ENCODE results near the gene GPR132. TPM values are rescaled to one million over a fixed set of nuclear protein-coding genes. Genes with fewer than 3 reads are reported as not detected.

GPR132 gene
- total and polyA plus RNA-seq, 2 of the 13 experiments (the other 11 are each of a cell fraction or from before 2014, with no cell fraction given) = not detected

DNA sequence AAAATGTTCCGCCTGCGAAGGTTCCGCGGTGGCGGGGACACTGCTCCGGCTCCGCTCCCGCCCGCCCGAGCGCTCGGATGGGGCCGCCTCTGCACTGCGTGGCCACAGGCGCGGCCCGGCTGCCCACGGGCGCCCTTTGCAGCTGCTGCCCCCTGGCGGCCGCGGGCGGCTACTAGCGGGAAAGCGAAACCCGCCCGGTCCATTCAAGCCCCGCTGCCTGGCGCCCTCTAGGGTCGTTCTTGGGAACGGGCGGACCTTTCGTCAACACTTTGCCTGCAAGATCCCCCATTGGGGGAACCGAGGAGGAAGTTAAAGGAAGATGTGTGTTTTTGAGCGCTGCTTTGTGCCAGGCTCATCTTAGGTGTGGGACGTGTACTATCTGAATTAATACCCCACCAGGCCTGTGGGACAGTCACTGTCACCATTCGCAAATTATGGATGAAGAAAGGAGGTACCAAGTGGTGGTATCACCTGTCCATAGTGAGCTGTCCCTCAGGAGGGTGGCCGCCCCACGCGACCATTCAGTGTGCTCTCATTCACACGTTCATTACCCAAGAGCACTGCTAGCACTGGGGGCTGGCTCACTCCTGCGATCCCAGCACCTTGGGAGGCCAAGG, 19.4 kb downstream of the GPR132 start (continued):
- TF ChIP-seq, protein P1, sequence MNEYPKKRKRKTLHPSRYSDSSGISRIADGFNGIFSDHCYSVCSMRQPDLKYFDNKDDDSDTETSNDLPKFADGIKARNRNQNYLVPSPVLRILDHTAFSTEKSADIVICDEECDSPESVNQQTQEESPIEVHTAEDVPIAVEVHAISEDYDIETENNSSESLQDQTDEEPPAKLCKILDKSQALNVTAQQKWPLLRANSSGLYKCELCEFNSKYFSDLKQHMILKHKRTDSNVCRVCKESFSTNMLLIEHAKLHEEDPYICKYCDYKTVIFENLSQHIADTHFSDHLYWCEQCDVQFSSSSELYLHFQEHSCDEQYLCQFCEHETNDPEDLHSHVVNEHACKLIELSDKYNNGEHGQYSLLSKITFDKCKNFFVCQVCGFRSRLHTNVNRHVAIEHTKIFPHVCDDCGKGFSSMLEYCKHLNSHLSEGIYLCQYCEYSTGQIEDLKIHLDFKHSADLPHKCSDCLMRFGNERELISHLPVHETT (CRISPR knock-in tag; conservative IDR thresholded peaks at IDR 0.05) = 0 out of 2 replicates have a peak, but pooled peaks have one; percentile 38
- peak; percentile 62 for TF ChIP-seq THRA (CRISPR knock-in tag; IDR thresholded peaks at IDR 0.05; ENCODE audit: borderline replicate concordance)
- no peak for TF ChIP-seq ZNF740 (CRISPR knock-in tag; IDR thresholded peaks at IDR 0.05)
- TF ChIP-seq ZZZ3 (CRISPR knock-in tag; IDR thresholded peaks at IDR 0.05; ENCODE audit: borderline replicate concordance) = no peak
- TF ChIP-seq KAT7 (CRISPR knock-in tag; IDR thresholded peaks at IDR 0.05; ENCODE audit: borderline replicate concordance) = no peak
- TF ChIP-seq ZNF230 (CRISPR knock-in tag; IDR thresholded peaks at IDR 0.05) = 0 out of 2 replicates have a peak, but pooled peaks have one; percentile 32
- peak; percentile 81; the same call in 1 of the 2 replicates for TF ChIP-seq RNF2 (conservative IDR thresholded peaks at IDR 0.05; ENCODE audit: low read depth)
- peak; percentile 42; the same call in 1 of the 2 replicates for TF ChIP-seq GATAD1 (CRISPR knock-in tag; IDR thresholded peaks at IDR 0.05)
- no peak for TF ChIP-seq HOXA9 (CRISPR knock-in tag; IDR thresholded peaks at IDR 0.05; ENCODE audit: borderline replicate concordance)
- TF ChIP-seq ZNF260 (CRISPR knock-in tag; IDR thresholded peaks at IDR 0.05; ENCODE audit: borderline replicate concordance, low read depth) = no peak
- TF ChIP-seq, protein P2, sequence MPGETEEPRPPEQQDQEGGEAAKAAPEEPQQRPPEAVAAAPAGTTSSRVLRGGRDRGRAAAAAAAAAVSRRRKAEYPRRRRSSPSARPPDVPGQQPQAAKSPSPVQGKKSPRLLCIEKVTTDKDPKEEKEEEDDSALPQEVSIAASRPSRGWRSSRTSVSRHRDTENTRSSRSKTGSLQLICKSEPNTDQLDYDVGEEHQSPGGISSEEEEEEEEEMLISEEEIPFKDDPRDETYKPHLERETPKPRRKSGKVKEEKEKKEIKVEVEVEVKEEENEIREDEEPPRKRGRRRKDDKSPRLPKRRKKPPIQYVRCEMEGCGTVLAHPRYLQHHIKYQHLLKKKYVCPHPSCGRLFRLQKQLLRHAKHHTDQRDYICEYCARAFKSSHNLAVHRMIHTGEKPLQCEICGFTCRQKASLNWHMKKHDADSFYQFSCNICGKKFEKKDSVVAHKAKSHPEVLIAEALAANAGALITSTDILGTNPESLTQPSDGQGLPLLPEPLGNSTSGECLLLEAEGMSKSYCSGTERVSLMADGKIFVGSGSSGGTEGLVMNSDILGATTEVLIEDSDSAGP (CRISPR knock-in tag; IDR thresholded peaks at IDR 0.05; ENCODE audit: borderline replicate concordance) = peak; percentile 76; the same call in 1 of the 2 replicates
- 0 out of 2 replicates have a peak, but pooled peaks have one; percentile 41 for TF ChIP-seq ZNF329 (CRISPR knock-in tag; IDR thresholded peaks at IDR 0.05; ENCODE audit: low read depth)
- TF ChIP-seq ZNF598 (CRISPR knock-in tag; IDR thresholded peaks at IDR 0.05; ENCODE audit: borderline replicate concordance) = no peak
- TF ChIP-seq MLLT10 (CRISPR knock-in tag; IDR thresholded peaks at IDR 0.05) = no peak
- TF ChIP-seq, protein P3, sequence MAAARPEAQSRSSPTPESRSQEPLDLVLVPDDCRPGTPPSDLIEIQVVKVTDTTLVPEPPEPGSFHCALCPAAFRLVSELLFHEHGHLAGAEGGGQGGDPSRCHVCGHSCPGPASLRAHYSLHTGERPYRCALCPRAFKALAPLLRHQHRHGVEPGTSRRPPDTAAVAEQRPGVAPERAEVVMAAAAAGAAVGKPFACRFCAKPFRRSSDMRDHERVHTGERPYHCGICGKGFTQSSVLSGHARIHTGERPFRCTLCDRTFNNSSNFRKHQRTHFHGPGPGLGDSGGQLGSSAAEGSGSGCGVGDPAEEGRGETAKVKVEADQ (CRISPR knock-in tag; IDR thresholded peaks at IDR 0.05; ENCODE audit: borderline replicate concordance) = no peak
- no peak for TF ChIP-seq LCORL (IDR thresholded peaks at IDR 0.05)
- TF ChIP-seq LCORL (CRISPR knock-in tag; IDR thresholded peaks at IDR 0.05) = peak; percentile 75; the same call in 1 of the 2 replicates
- peak; percentile 62; the same call in 1 of the 2 replicates for TF ChIP-seq TOPORS (CRISPR knock-in tag; IDR thresholded peaks at IDR 0.05)
- no peak for TF ChIP-seq SIX4 (CRISPR knock-in tag; IDR thresholded peaks at IDR 0.05)
- TF ChIP-seq SMAD1 (CRISPR knock-in tag; IDR thresholded peaks at IDR 0.05; ENCODE audit: borderline replicate concordance, low read depth) = no peak
- peak; percentile 30; the same call in 1 of the 2 replicates for TF ChIP-seq PHF8 (CRISPR knock-in tag; IDR thresholded peaks at IDR 0.05)
- no peak for TF ChIP-seq ZFP41 (CRISPR knock-in tag; IDR thresholded peaks at IDR 0.05; ENCODE audit: borderline replicate concordance)
- no peak for TF ChIP-seq ZFP1 (CRISPR knock-in tag; IDR thresholded peaks at IDR 0.05)
- peak; percentile 29; the same call in 1 of the 2 replicates for TF ChIP-seq ZFY (CRISPR knock-in tag; IDR thresholded peaks at IDR 0.05)
- TF ChIP-seq SALL1 (CRISPR knock-in tag; IDR thresholded peaks at IDR 0.05) = peak; percentile 68; the same call in 1 of the 2 replicates
- 0 out of 2 replicates have a peak, but pooled peaks have one; percentile 45 for TF ChIP-seq ERF (CRISPR knock-in tag; IDR thresholded peaks at IDR 0.05)

All from HepG2 (cell line).